HepG2 (cell line): ENCODE results near the gene SDR39U1. TPM values are rescaled to one million over a fixed set of nuclear protein-coding genes. Genes with fewer than 3 reads are reported as not detected.

Source experiments
- ATF7 ChIP-seq, 2 experiments: fragments of 450-650 bp in 1 of 2; sonication (generic) in 1 of 2; formaldehyde crosslinking in 1 of 2; IDR thresholded peaks; 2 replicates each; pipeline versions ENCODE4 v1.4.0 to v1.6.1; 2016 to 2020; ENCODE audit warnings: antibody characterized with exemption in 1 of 2, mild to moderate bottlenecking in 1 of 2, missing genetic modification reagents in 1 of 2
- FOXK1 ChIP-seq: sonication (generic); formaldehyde crosslinking; IDR thresholded peaks from 2 replicates; pipeline ENCODE4 v1.4.0; 2020; ENCODE audit warnings: low read depth, missing genetic modification reagents, borderline replicate concordance
- GABPA ChIP-seq, 2 experiments: IDR thresholded peaks; 2 replicates each; pipeline ENCODE4 v1.6.1; 2011 to 2016; ENCODE audit warnings: low read depth in 2 of 2, low read length in 1 of 2, missing biosample characterization in 1 of 2, missing genetic modification characterization in 1 of 2
- JDP2 ChIP-seq: sonication (generic); formaldehyde crosslinking; IDR thresholded peaks from 2 replicates; pipeline ENCODE4 v1.8.1; 2022; ENCODE audit warnings: missing genetic modification reagents, borderline replicate concordance
- KLF16 ChIP-seq, 2 experiments: sonication (generic) in 1 of 2; formaldehyde crosslinking in 1 of 2; IDR thresholded peaks; 2 replicates each; pipeline versions ENCODE4 v1.6.1 to v1.8.0; 2016 to 2023; ENCODE audit warnings: missing genetic modification reagents in 2 of 2, missing compliant biosample characterization in 1 of 2
- MXI1 ChIP-seq: IDR thresholded peaks from 3 replicates; pipeline ENCODE4 v1.6.1; 2012; ENCODE audit warnings: low read depth, low read length, inconsistent platforms, borderline replicate concordance
- RAD21 ChIP-seq: fragments of 450-650 bp; formaldehyde crosslinking; IDR thresholded peaks from 2 replicates; pipeline ENCODE4 v1.5.0; 2020; ENCODE audit warnings: mild to moderate bottlenecking
- RELA ChIP-seq: sonication (generic); formaldehyde crosslinking; IDR thresholded peaks from 2 replicates; pipeline ENCODE4 v1.4.0; 2020; ENCODE audit warnings: missing genetic modification reagents
- SP5 ChIP-seq: IDR thresholded peaks from 2 replicates; pipeline ENCODE4 v1.6.1; 2016; ENCODE audit warnings: low read depth, borderline replicate concordance
- WIZ ChIP-seq: sonication (generic); formaldehyde crosslinking; IDR thresholded peaks from 2 replicates; pipeline ENCODE4 v1.5.1; 2020; ENCODE audit warnings: mild to moderate bottlenecking, missing genetic modification reagents
- ZFP41 ChIP-seq: sonication (generic); formaldehyde crosslinking; IDR thresholded peaks from 2 replicates; pipeline ENCODE4 v1.4.0; 2020; ENCODE audit warnings: mild to moderate bottlenecking, missing genetic modification reagents, borderline replicate concordance
- ZNF12 ChIP-seq: sonication (generic); formaldehyde crosslinking; IDR thresholded peaks from 2 replicates; pipeline ENCODE4 v1.5.0; 2020; ENCODE audit warnings: missing genetic modification reagents
- ZNF124 ChIP-seq: sonication (generic); formaldehyde crosslinking; IDR thresholded peaks from 2 replicates; pipeline ENCODE4 v1.4.0; 2020; ENCODE audit warnings: missing genetic modification reagents
- ZNF230 ChIP-seq: sonication (generic); formaldehyde crosslinking; IDR thresholded peaks from 2 replicates; pipeline ENCODE4 v1.4.0; 2020; ENCODE audit warnings: mild to moderate bottlenecking, missing genetic modification reagents
- ZNF383 ChIP-seq: sonication (generic); formaldehyde crosslinking; IDR thresholded peaks from 2 replicates; pipeline ENCODE4 v1.4.0; 2020; ENCODE audit warnings: missing genetic modification reagents, mild to moderate bottlenecking, borderline replicate concordance
- ZNF562 ChIP-seq: sonication (generic); formaldehyde crosslinking; IDR thresholded peaks from 2 replicates; pipeline ENCODE4 v1.8.0; 2022; ENCODE audit warnings: missing genetic modification reagents, borderline replicate concordance
- ZNF564 ChIP-seq: sonication (generic); formaldehyde crosslinking; IDR thresholded peaks from 2 replicates; pipeline ENCODE4 v1.8.1; 2023; ENCODE audit warnings: mild to moderate bottlenecking, missing genetic modification reagents
- ZNF772 ChIP-seq: sonication (generic); formaldehyde crosslinking; IDR thresholded peaks from 2 replicates; pipeline ENCODE4 v1.5.0; 2020; ENCODE audit warnings: mild to moderate bottlenecking, missing genetic modification reagents
- ZNF83 ChIP-seq: sonication (generic); formaldehyde crosslinking; IDR thresholded peaks from 2 replicates; pipeline ENCODE4 v1.4.0; 2020; ENCODE audit warnings: missing genetic modification reagents, mild to moderate bottlenecking, borderline replicate concordance
- polyA plus RNA-seq, 8 experiments: library from polyadenylated mRNA; depleted of rRNA in 3 of 8; stranded (reverse) in 7 of 8; unstranded in 1 of 8; fragments of >200 nt; fragmentation: Illumina TruSeq in 4 of 8; extraction: Trizol in 4 of 8; gene quantifications; 2 replicates each; pipeline versions ENCODE4 v1.2.1 to v1.2.3, GENCODE V29; 2011 to 2016; ENCODE audit warnings: low read depth in 4 of 8, missing spikeins in 1 of 8, mixed read lengths in 1 of 8; ENCODE audit not compliant: insufficient read depth in 1 of 8
- total RNA-seq, 5 experiments: library from RNA; depleted of rRNA; stranded (reverse); fragments of >200 nt; fragmentation: Illumina TruSeq; extraction: Trizol; gene quantifications; 2 replicates each; pipeline ENCODE4 v1.2.3, GENCODE V29; 2016; ENCODE audit warnings: low read depth in 1 of 5
- TF ChIP-seq, protein P1 (sequence below): sonication (generic); formaldehyde crosslinking; IDR thresholded peaks from 2 replicates; pipeline ENCODE4 v1.9.0; 2021; ENCODE audit warnings: missing genetic modification reagents, mild to moderate bottlenecking, borderline replicate concordance
- TF ChIP-seq, protein P2 (sequence below): sonication (generic); formaldehyde crosslinking; IDR thresholded peaks from 2 replicates; pipeline ENCODE4 v1.5.1; 2020; ENCODE audit warnings: missing genetic modification reagents, mild to moderate bottlenecking, borderline replicate concordance
- TF ChIP-seq, protein P3 (sequence below): sonication (generic); formaldehyde crosslinking; IDR thresholded peaks from 2 replicates; pipeline ENCODE4 v1.4.0; 2020; ENCODE audit warnings: missing genetic modification reagents

Gene SDR39U1
- total and polyA plus RNA-seq, 2 of the 13 experiments (the other 11 are each of a cell fraction or from before 2014, with no cell fraction given) = 34.4 to 129 TPM

DNA sequence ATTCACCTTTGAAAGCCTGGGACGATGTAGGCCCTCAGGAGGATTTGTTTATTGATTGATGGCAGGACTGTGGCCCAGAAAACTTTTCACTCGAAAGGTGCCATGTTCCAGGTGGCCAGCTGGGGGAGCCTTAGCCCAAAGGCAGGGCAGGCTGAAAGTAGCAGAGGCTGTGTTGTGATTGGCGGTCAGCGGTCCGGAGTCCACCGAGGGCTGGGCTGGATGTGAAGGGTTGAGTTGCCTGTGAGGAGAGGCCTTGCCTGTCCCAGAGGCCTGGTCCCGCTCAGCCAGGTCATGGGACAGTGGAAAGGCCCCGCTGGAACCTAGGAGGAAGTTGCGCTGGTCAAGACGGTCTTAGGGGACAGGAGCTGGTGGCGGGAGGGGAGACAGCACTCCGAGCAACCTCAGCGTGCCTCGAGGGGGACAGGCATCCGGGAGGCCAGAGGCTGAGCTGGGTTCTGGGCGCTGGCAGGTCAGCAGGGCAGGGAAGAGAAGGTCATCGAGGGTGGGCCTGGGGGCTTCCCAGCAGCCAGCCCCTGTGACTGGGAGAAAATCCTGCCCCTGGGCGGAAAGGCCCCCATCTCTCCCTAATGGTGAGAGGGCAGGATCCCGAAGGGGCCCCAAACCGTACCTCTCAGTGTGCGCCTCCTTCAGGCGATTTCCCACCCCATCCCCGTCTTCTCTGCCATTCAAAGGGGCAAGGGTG is 39.2 kb upstream of the SDR39U1 start (continued):
- TF ChIP-seq, protein P1, sequence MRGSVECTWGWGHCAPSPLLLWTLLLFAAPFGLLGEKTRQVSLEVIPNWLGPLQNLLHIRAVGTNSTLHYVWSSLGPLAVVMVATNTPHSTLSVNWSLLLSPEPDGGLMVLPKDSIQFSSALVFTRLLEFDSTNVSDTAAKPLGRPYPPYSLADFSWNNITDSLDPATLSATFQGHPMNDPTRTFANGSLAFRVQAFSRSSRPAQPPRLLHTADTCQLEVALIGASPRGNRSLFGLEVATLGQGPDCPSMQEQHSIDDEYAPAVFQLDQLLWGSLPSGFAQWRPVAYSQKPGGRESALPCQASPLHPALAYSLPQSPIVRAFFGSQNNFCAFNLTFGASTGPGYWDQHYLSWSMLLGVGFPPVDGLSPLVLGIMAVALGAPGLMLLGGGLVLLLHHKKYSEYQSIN (CRISPR knock-in tag) = no peak
- TF ChIP-seq, protein P2, sequence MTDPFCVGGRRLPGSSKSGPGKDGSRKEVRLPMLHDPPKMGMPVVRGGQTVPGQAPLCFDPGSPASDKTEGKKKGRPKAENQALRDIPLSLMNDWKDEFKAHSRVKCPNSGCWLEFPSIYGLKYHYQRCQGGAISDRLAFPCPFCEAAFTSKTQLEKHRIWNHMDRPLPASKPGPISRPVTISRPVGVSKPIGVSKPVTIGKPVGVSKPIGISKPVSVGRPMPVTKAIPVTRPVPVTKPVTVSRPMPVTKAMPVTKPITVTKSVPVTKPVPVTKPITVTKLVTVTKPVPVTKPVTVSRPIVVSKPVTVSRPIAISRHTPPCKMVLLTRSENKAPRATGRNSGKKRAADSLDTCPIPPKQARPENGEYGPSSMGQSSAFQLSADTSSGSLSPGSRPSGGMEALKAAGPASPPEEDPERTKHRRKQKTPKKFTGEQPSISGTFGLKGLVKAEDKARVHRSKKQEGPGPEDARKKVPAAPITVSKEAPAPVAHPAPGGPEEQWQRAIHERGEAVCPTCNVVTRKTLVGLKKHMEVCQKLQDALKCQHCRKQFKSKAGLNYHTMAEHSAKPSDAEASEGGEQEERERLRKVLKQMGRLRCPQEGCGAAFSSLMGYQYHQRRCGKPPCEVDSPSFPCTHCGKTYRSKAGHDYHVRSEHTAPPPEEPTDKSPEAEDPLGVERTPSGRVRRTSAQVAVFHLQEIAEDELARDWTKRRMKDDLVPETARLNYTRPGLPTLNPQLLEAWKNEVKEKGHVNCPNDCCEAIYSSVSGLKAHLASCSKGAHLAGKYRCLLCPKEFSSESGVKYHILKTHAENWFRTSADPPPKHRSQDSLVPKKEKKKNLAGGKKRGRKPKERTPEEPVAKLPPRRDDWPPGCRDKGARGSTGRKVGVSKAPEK = peak; percentile 98; the same call in 1 of the 2 replicates
- TF ChIP-seq ZNF230 (peak; percentile 95), GABPA (IDR thresholded peaks at IDR 0.05; ENCODE audit: low read depth, low read length) (no peak), GABPA (CRISPR knock-in tag; IDR thresholded peaks at IDR 0.05; ENCODE audit: low read depth) (no peak), ZFP41 (CRISPR knock-in tag) (no peak), KLF16 (CRISPR knock-in tag; IDR thresholded peaks at IDR 0.05) (peak in 1 of 2 experiments; percentile 72; a peak in 1 of 4 replicates), MXI1 (peak; percentile 56; the same call in 1 of the 3 replicates), JDP2 (CRISPR knock-in tag) (no peak), FOXK1 (no peak), WIZ (CRISPR knock-in tag) (peak; percentile 84), ZNF83 (CRISPR knock-in tag) (peak; percentile 86; the same call in 1 of the 2 replicates), ZNF383 (CRISPR knock-in tag) (0 out of 2 replicates have a peak, but pooled peaks have one; percentile 83), RAD21 (peak; percentile 96), ZNF12 (CRISPR knock-in tag) (0 out of 2 replicates have a peak, but pooled peaks have one; percentile 67), ZNF564 (peak; percentile 91), ZNF772 (CRISPR knock-in tag) (peak; percentile 96), ZNF562 (CRISPR knock-in tag) (no peak), RELA (CRISPR knock-in tag) (0 out of 2 replicates have a peak, but pooled peaks have one; percentile 31), SP5 (CRISPR knock-in tag) (peak; percentile 36; the same call in 1 of the 2 replicates), ATF7 (IDR thresholded peaks at IDR 0.05) (no peak), ATF7 (CRISPR knock-in tag; IDR thresholded peaks at IDR 0.05) (no peak), ZNF124 (CRISPR knock-in tag) (peak; percentile 96)
- TF ChIP-seq, protein P3, sequence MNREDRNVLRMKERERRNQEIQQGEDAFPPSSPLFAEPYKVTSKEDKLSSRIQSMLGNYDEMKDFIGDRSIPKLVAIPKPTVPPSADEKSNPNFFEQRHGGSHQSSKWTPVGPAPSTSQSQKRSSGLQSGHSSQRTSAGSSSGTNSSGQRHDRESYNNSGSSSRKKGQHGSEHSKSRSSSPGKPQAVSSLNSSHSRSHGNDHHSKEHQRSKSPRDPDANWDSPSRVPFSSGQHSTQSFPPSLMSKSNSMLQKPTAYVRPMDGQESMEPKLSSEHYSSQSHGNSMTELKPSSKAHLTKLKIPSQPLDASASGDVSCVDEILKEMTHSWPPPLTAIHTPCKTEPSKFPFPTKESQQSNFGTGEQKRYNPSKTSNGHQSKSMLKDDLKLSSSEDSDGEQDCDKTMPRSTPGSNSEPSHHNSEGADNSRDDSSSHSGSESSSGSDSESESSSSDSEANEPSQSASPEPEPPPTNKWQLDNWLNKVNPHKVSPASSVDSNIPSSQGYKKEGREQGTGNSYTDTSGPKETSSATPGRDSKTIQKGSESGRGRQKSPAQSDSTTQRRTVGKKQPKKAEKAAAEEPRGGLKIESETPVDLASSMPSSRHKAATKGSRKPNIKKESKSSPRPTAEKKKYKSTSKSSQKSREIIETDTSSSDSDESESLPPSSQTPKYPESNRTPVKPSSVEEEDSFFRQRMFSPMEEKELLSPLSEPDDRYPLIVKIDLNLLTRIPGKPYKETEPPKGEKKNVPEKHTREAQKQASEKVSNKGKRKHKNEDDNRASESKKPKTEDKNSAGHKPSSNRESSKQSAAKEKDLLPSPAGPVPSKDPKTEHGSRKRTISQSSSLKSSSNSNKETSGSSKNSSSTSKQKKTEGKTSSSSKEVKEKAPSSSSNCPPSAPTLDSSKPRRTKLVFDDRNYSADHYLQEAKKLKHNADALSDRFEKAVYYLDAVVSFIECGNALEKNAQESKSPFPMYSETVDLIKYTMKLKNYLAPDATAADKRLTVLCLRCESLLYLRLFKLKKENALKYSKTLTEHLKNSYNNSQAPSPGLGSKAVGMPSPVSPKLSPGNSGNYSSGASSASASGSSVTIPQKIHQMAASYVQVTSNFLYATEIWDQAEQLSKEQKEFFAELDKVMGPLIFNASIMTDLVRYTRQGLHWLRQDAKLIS (CRISPR knock-in tag) = no peak
